ENCODE results near the gene DENND1A. TPM values are rescaled to one million over a fixed set of nuclear protein-coding genes. Genes with fewer than 3 reads are reported as not detected.

DENND1A gene
- total and polyA plus RNA-seq, 5 experiments from 2014 or later, result 2.6 to 14.3 (median 5.3) TPM

- POLR2A ChIA-PET, result interaction anchor here (0.6 kb wide), 1 partner anchor 31 kb away, joined by 4 read pairs; no protein-coding TSS in a partner anchor
- ATAC-seq, result peak; percentile 74
- Mint-ChIP-seq H3K27me3 (peaks cover 3 to 13% (median 5%) of the 10 kb centered on the region in 5 donors), H3K4me3 (no peak overlapping the region), H3K36me3 (no peaks in the 10 kb centered on the region), H3K9me3 (no peaks in the 10 kb centered on the region), H3K4me1 (peaks cover 6 to 18% (median 12%) of the 10 kb centered on the region in 4 donors), H3K27ac (peak overlapping the region in 4 of 10 donors; percentile 34 to 71 (median 40))
- DNase-seq, result peak in 8 of 10 donors; percentile 35 to 54 (median 44)
Measured at GRCh38 chr9:123353984-123354591, 575.8 kb downstream of the DENND1A start.

GRCh38 chr9:123353041-123353440 lies 576.9 kb downstream of the DENND1A start:
- H3K36me3 Mint-ChIP-seq, result no peaks in the 10 kb centered on the region
- H3K27ac Mint-ChIP-seq, result peak overlapping the region in 1 of 10 donors; percentile 17
- DNase-seq (no peak), ATAC-seq (no peak)
- H3K4me3 Mint-ChIP-seq, result no peak overlapping the region
- POLR2A ChIA-PET, result no interaction called here
- H3K27me3 Mint-ChIP-seq, result peaks cover 3 to 13% (median 5%) of the 10 kb centered on the region in 5 donors
- H3K4me1 Mint-ChIP-seq, result peaks cover 6 to 9% (median 7%) of the 10 kb centered on the region in 4 donors
- no peaks in the 10 kb centered on the region for H3K9me3 Mint-ChIP-seq

GRCh38 chr9:123350590-123351310 lies 579.2 kb downstream of the DENND1A start:
- Mint-ChIP-seq H3K36me3 (no peaks in the 10 kb centered on the region), H3K9me3 (no peaks in the 10 kb centered on the region), H3K4me1 (peaks cover 3 to 9% (median 7%) of the 10 kb centered on the region in 4 donors), H3K27ac (peak overlapping the region in 2 of 10 donors; percentile 36 to 72), H3K27me3 (peaks cover 3 to 13% (median 5%) of the 10 kb centered on the region in 5 donors), H3K4me3 (no peak overlapping the region)
- DNase-seq, result no peak
- ATAC-seq, result no peak
- POLR2A ChIA-PET, result interaction anchor here (1.8 kb wide), 1 partner anchor 269 kb away, joined by 4 read pairs; no protein-coding TSS in a partner anchor

GRCh38 chr9:123349691-123350480 lies 580.0 kb downstream of the DENND1A start:
- no peaks in the 10 kb centered on the region for H3K36me3 Mint-ChIP-seq
- H3K27ac Mint-ChIP-seq, result peak overlapping the region in 3 of 10 donors; percentile 25 to 47 (median 29)
- DNase-seq, result peak; percentile 25 to 82 (median 68)
- H3K27me3 Mint-ChIP-seq, result peaks cover 3 to 13% (median 5%) of the 10 kb centered on the region in 5 donors
- H3K4me3 Mint-ChIP-seq, result no peak overlapping the region
- H3K9me3 Mint-ChIP-seq, result no peaks in the 10 kb centered on the region
- POLR2A ChIA-PET, result interaction anchor here (0.6 to 1.8 kb wide), 2 partner anchors 268 to 412 kb away, joined by 3 to 4 read pairs; no protein-coding TSS in a partner anchor
- peak; percentile 83 to 93 for ATAC-seq
- H3K4me1 Mint-ChIP-seq, result peaks cover 3 to 12% (median 7%) of the 10 kb centered on the region in 4 donors

- no peak for DNase-seq
- Mint-ChIP-seq H3K27ac (no peak overlapping the region), H3K9me3 (no peaks in the 10 kb centered on the region), H3K4me3 (no peak overlapping the region), H3K36me3 (no peaks in the 10 kb centered on the region), H3K27me3 (peaks cover 2 to 11% (median 5%) of the 10 kb centered on the region in 5 donors), H3K4me1 (peaks cover 2 to 12% (median 5%) of the 10 kb centered on the region in 4 donors)
- POLR2A ChIA-PET, result interaction anchor here (1.0 to 1.8 kb wide), 2 partner anchors 267 to 444 kb away, joined by 3 to 4 read pairs; partner anchors contain the start of gene RC3H2
- no peak for ATAC-seq
Measured at GRCh38 chr9:123349033-123349432, 580.9 kb downstream of the DENND1A start.

- POLR2A ChIA-PET, result interaction anchor here (1.0 to 1.8 kb wide), 2 partner anchors 266 to 443 kb away, joined by 3 to 4 read pairs; partner anchors contain the start of gene RC3H2
- H3K9me3 Mint-ChIP-seq, result no peaks in the 10 kb centered on the region
Measured at GRCh38 chr9:123348317-123348992, 581.5 kb downstream of the DENND1A start.

GRCh38 chr9:123347289-123348060 lies 582.5 kb downstream of the DENND1A start:
- H3K4me1 Mint-ChIP-seq, result peaks cover 0 to 19% (median 2%) of the 10 kb centered on the region in 4 donors
- H3K9me3 Mint-ChIP-seq, result no peaks in the 10 kb centered on the region
- POLR2A ChIA-PET, result no interaction called here
- H3K27me3 Mint-ChIP-seq, result peaks cover 0 to 6% (median under 1%) of the 10 kb centered on the region in 5 donors
- H3K4me3 Mint-ChIP-seq, result no peak overlapping the region
- ATAC-seq, result no peak
- no peak for DNase-seq
- H3K27ac Mint-ChIP-seq, result no peak overlapping the region
- no peaks in the 10 kb centered on the region for H3K36me3 Mint-ChIP-seq

More at GRCh38 chr9:123348317-123348992, 581.5 kb downstream of the DENND1A start:
- H3K27me3 Mint-ChIP-seq, result peaks cover 0 to 11% (median 5%) of the 10 kb centered on the region in 5 donors
- ATAC-seq (no peak), DNase-seq (no peak)
- H3K27ac Mint-ChIP-seq, result no peak overlapping the region
- no peak overlapping the region for H3K4me3 Mint-ChIP-seq
- H3K36me3 Mint-ChIP-seq, result no peaks in the 10 kb centered on the region
- H3K4me1 Mint-ChIP-seq, result peaks cover 0 to 11% (median 2%) of the 10 kb centered on the region in 4 donors

GRCh38 chr9:123346826-123347225 lies 583.1 kb downstream of the DENND1A start:
- H3K27ac Mint-ChIP-seq, result no peak overlapping the region
- no peaks in the 10 kb centered on the region for H3K9me3 Mint-ChIP-seq
- ATAC-seq (no peak), DNase-seq (no peak)
- H3K4me3 Mint-ChIP-seq, result no peak overlapping the region
- POLR2A ChIA-PET, result no interaction called here
- H3K4me1 Mint-ChIP-seq, result peaks cover 2 to 24% (median 4%) of the 10 kb centered on the region in 4 donors
- H3K36me3 Mint-ChIP-seq, result no peaks in the 10 kb centered on the region
- H3K27me3 Mint-ChIP-seq, result peaks cover 0 to 3% (median 0%) of the 10 kb centered on the region in 5 donors

GRCh38 chr9:123346026-123346425 lies 583.9 kb downstream of the DENND1A start:
- H3K27ac Mint-ChIP-seq, result peak overlapping the region in 1 of 10 donors; percentile 34
- H3K36me3 Mint-ChIP-seq, result no peaks in the 10 kb centered on the region
- DNase-seq, result no peak
- peaks cover 7 to 32% (median 10%) of the 10 kb centered on the region in 4 donors for H3K4me1 Mint-ChIP-seq
- ATAC-seq, result no peak
- no peak overlapping the region for H3K4me3 Mint-ChIP-seq
- POLR2A ChIA-PET, result interaction anchor here (1.0 kb wide), 1 partner anchor 22 kb away, joined by 3 read pairs; no protein-coding TSS in a partner anchor
- no peaks in the 10 kb centered on the region for H3K27me3 Mint-ChIP-seq
- no peaks in the 10 kb centered on the region for H3K9me3 Mint-ChIP-seq

- Mint-ChIP-seq H3K36me3 (no peaks in the 10 kb centered on the region), H3K4me3 (no peak overlapping the region), H3K4me1 (peaks cover 10 to 37% (median 14%) of the 10 kb centered on the region in 4 donors), H3K27me3 (no peaks in the 10 kb centered on the region), H3K9me3 (no peaks in the 10 kb centered on the region), H3K27ac (peak overlapping the region in 2 of 10 donors; percentile 34 to 92)
- DNase-seq (no peak), ATAC-seq (no peak)
- POLR2A ChIA-PET, result interaction anchor here (1.0 kb wide), 1 partner anchor 21 kb away, joined by 3 read pairs; no protein-coding TSS in a partner anchor
Measured at GRCh38 chr9:123345567-123345955, 584.4 kb downstream of the DENND1A start.
